ENCODE measurements around the gene GRK5.

GRK5 gene

GRCh38 chr10:119348106-119348505, 140.7 kb downstream of the GRK5 start:
- no peak for TF ChIP-seq CTCF (IDR thresholded peaks at IDR 0.05; ENCODE audit: control insufficient read depth, extremely low read depth, insufficient read depth)
- no peak for DNase-seq (ENCODE audit: low read depth)
- no peak overlapping the region for H3K4me3 ChIP-seq (ENCODE audit: low read depth, low read length)

GRCh38 chr10:119348516-119349240, 141.3 kb downstream of the GRK5 start:
- TF ChIP-seq CTCF (IDR thresholded peaks at IDR 0.05; ENCODE audit: control insufficient read depth, extremely low read depth, insufficient read depth) = no peak
- H3K4me3 ChIP-seq (ENCODE audit: low read depth, low read length) = no peak overlapping the region
- DNase-seq (ENCODE audit: low read depth) = no peak

DNA sequence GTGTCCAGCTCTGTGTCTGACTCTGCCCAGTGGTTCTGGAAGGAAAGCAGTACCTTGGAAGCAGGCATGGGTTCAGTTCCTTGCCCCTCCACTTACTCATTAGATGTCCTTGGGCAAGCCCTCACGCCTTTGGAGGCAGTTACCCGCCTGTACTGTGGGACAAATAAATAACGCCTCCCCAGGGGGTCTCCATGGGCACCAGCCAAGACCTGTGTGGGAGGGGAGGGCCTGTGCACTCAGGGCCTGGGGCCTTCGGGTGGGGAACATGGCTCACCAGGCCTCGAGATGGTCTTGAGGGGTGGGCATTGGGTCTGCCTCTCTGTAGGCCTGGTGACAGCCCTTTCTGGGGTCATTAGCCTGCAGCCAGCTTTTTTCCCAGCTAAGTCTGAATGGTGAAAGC, 142.0 kb downstream of the GRK5 start:
- no peak overlapping the region for H3K4me3 ChIP-seq (ENCODE audit: low read depth, low read length)
- DNase-seq (ENCODE audit: low read depth) = no peak
- no peak for TF ChIP-seq CTCF (IDR thresholded peaks at IDR 0.05; ENCODE audit: control insufficient read depth, extremely low read depth, insufficient read depth)

- no peak overlapping the region for H3K4me3 ChIP-seq (ENCODE audit: low read depth, low read length)
- no peak for DNase-seq (ENCODE audit: low read depth)
- no peak for TF ChIP-seq CTCF (IDR thresholded peaks at IDR 0.05; ENCODE audit: control insufficient read depth, extremely low read depth, insufficient read depth)
Measured at GRCh38 chr10:119349937-119350501, 142.6 kb downstream of the GRK5 start.

DNA sequence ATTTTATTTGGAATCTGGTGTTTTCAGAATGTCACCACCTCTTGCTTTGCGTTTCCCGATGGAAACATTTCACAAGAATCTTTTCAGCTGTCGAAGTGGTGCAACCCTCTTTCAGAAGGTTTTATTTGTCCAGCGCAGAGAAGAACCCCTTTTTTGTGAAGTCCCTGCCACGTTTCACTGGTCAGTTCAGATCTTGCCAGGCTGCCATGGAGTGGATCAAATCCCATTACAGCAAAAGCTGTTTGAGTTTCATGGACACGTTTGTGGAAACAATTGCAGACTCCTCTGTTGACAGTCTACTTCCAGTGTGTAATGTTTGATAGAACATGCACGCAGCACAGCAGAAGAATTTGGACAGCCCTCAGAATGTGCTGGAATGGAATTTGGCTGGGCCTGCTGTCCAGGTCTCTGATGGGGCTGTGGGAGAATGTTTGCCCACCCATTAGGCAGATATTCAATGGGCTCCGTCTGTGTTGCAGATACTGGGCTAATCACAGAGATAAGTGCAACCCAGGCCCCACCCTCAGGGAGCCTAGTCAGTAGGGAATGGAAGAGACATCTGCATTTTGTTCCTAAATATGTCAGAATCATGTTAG, 143.2 kb downstream of the GRK5 start:
- H3K4me3 ChIP-seq (ENCODE audit: low read depth, low read length) = no peak overlapping the region
- DNase-seq (ENCODE audit: low read depth) = no peak
- no peak for TF ChIP-seq CTCF (IDR thresholded peaks at IDR 0.05; ENCODE audit: control insufficient read depth, extremely low read depth, insufficient read depth)

DNA sequence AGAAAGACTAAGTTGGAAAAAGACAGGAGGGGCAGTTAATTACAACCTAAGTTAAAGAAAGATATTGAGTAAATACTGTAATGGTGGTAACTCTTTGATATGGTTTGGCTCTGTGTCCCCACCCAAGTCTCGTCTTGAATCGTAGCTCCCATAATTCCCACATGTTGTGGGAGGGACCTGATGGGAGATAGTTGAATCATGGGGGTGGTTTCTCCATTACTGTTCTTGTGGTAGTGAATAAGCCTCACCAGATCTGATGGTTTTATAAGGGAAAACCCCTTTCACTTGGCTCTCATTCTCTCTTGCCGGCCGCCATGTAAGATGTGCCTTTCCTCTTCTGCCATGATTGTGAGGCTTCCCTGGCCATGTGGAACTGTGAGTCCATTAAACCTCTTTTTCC, 143.8 kb downstream of the GRK5 start:
- no peak overlapping the region for H3K4me3 ChIP-seq (ENCODE audit: low read depth, low read length)
- DNase-seq (ENCODE audit: low read depth) = no peak
- no peak for TF ChIP-seq CTCF (IDR thresholded peaks at IDR 0.05; ENCODE audit: control insufficient read depth, extremely low read depth, insufficient read depth)
